HK-2 (cell line): ENCODE results near the gene CALY.

Source experiments
- DNase-seq: peaks from one replicate; pipeline ENCODE4 v3.0.0-alpha.2; 2018; ENCODE audit not compliant: unreplicated experiment

CALY gene

DNA sequence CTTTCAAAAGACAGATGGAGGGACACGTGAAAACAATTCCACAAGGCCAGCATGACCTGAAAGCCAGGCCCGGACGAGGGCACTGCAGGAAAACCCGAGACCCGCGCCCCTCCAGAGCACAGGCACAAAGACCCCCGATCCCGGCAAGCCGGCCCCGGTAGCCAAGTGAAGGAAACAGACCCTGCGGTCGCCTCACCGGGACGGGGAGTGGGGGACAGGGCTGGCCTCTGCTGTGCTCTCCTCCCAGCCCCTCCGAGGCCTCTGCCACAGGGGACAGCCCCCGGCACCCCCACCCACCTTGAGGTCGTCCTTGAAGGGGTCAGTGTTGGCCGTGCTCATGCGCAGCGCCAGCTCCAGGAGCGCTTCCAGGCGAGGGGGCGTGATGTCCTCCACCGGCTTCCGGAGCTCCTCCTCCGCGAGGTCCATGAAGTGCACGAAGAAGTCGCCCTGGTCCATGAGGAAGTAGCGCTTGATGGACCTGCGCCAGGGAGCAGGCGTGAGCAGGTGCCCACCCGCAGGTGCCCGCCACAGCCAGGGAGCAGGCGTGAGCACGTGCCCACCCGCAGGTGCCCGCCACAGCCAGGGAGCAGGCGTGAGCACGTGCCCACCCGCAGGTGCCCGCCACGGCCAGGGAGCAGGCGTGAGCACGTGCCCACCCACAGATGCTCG lies 48.7 kb downstream of the CALY start:
- no peak for DNase-seq

GRCh38 chr10:133286366-133286765 lies 50.3 kb downstream of the CALY start:
- no peak for DNase-seq

DNA sequence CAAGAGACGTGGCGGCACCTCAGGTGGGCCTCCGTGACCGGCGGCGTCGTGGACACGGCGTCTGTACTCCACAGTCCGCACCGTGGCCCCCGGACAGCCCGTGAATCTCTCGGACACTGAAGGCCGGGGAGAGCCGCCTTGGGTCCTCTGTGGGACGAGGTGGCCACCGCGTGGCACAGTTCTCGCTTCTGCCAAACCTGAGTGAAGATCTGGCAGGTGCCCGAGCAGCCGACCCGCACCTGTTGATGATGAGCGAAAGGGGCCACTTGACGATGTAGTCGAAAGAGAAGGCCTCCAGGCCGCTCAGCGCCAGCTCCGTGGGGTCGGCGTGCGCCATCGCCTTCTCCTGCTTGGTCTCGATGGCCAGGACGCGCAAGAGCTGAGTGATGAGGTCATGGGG lies 51.5 kb downstream of the CALY start:
- no peak for DNase-seq

DNA sequence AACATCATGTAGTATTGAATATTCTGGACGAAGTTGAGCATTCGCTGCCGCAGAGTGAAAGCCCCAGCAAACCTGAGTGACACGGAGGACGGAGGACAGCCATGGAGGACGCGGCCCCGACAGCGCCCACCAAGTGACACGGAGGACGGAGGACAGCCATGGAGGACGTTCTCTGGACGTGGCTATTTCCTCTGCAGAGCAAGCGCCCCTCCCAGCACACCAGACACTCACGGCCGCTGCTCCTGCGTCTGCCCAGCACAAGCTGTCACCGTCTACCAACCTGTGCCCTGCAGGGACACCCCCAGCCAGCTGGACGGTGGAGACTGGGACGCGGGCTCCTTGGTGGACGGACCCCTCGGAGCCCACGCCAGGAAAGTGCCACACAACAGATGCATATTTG lies 52.8 kb downstream of the CALY start:
- DNase-seq, result no peak

DNA sequence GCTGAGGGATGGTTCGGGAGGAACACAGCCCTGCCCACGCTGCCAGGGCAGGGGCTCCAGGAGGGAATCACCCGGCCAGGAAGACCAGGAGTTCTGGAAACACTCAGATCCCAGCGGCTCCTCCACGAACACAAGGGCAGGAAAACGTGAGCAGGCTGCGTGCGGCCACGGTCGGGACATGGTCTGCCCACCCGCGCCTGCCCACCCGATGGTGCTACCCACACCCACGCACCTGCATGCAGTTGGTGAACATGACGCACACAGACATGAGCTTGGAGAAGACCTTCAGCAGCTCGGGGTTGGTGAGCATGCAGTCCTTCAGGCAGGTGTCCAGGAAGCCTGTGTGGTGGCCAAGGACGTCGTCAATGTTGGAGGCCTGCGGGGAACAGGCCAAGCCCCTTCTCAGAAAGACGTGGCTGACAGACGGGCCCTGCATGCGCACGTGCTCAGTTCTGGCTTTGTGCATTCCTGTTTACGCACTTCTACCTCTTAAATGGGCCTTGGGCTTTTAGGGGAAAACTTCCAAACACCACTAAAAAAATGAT lies 53.8 kb downstream of the CALY start:
- DNase-seq, result no peak

DNA sequence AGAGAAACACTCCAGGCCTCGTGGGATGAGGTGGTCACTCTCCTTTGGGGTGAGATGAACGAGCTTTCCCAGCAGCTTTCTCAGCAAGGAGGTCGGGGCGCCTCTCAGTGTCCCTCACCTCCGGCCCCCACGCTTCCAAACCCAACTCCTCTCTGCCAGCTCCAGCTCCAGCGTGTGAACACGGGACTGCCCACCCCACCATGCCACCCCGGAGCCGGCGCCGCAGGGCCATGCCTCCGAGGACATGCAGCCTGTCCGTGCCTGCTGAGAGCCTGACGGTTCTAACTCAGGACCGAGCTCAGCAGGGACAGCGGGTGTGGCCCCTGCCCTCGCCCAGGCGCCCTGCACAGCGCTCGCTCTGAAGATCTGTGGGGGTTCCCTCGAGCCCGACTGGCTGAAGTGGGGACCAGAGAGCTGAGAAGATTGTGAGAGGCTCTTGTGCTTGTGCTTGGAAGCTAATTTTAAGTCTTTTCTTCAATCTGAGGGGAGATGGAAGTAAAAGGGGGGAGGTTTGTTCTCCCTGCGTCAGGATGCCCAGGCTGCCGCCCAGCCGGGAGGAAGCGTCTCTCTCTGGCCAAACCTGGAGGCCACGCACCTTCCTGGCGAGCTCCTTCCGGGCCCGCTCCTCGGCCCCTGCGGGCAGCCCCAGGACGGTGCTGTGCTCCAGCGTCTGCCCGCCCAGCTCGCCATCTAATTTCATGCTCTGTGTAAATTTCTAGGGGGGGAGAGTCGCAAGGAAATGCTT lies 54.9 kb downstream of the CALY start:
- DNase-seq, result no peak

GRCh38 chr10:133281084-133281483 lies 55.6 kb downstream of the CALY start:
- no peak for DNase-seq

- no peak for DNase-seq
Observed at GRCh38 chr10:133280391-133281059, 56.2 kb downstream of the CALY start.

- no peak for DNase-seq
Observed at GRCh38 chr10:133279326-133280226, 57.1 kb downstream of the CALY start.

DNA sequence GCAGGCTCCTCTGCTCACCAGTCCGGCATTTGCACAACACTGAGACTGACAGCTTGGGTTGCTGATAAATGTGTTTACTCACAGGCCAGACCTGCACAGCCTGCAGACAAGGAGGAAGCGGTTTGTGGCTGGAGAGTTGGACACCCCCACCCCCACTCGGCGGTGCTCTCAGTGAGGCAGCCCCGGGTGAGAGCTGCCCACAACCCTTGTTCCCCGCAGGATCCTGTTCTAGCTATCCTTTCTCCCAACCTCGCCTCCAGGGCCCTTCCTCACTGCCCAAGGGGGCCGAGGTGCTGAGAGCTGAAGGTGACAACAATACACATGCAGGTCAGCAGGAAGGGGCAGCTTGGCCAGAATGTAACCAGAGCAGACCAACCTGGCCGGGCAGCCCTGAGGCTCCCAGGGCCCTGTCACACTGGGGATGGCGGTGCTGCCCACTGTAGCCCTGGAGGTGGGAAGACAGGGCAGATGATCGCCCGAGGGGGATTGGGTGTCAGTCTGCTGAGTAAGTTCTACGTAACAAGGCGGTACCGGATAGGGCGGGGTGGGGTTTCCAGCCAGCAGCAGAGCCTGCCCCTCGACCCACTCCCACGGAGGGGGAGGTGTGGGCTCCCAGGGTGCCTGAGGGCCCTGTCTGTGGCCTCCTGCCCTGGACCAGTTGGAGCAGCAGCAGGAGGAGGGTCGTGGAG lies 58.0 kb downstream of the CALY start:
- peak; percentile 87 for DNase-seq

GRCh38 chr10:133277993-133278576 lies 58.6 kb downstream of the CALY start:
- no peak for DNase-seq

GRCh38 chr10:133277277-133277992 lies 59.3 kb downstream of the CALY start:
- DNase-seq, result no peak

DNA sequence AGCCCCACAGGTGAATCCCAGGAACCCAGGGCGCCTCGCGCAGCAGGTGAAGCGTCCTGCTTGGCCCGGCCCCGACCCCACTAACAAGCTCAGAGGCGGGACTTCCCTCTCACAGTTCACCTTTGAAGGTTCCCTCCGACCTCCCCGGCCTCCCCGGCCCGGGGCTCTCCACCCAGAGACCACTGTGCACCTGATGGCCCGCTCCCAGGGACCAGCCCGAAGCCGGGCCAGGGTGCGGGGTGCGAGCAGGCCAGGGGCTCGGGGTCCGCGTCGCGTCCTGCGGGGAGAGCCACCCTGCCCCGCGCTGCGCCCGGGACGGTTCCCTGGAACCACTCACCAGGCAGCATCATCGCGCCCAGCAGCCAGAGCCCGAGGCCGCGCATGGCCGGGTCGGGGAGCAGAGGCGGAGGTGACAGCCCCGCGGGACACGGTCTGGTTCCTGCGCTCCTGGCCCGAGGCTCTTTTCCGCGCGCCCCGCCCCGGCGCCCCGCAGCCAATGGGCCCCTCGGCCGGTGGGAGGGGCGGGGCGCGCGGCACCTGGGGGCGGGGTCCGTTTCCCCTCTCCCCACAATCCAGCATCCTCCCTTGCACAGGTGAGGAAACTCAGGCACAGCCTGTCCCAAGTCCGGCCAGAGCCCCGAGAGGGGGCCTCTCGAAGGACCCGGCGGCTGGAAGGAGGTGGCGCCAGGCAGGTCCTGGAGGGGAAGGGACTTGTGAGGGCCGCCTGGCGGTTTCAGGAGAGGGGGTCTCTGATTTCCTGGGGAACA lies 60.1 kb downstream of the CALY start, which contains the start of gene ADAM8:
Gene ADAM8 (minus strand): TSS at position 434 of the 767 bp plus-strand sequence. CDS start 51 bp downstream, at position 383.
- no peak for DNase-seq

DNA sequence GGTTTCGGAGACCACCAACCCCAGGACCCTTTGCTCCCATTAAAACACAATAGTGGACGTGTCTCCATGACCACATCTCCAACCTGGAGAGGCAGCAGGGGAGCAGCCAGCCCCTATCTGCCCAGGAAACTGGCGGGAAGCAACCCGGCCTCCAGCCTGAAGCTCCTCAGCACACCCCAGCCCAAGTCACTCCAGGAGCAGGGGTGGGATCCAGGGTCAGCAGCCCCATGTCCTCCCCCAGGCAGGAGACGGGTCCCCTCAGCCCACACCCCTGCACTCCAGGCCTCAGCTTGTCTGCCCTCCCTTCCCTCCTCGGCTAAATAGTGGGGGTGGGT lies 60.6 kb downstream of the CALY start:
- no peak for DNase-seq

- no peak for DNase-seq
Observed at GRCh38 chr10:133275684-133276092, 61.0 kb downstream of the CALY start.

GRCh38 chr10:133274751-133275683 lies 61.7 kb downstream of the CALY start:
- no peak for DNase-seq
